RWPE1 (cell line): ENCODE measurements around the gene VKORC1.

Experiments used
- CTCF ChIA-PET: fragments of 350-600 bp; sonication (Branson Sonifier 250); formaldehyde crosslinking; extraction: SDS; loops from one replicate; lab custom pipeline; 2021; lab: Yijun Ruan, JAX
- POLR2A ChIA-PET: fragments of 400-600 bp; formaldehyde crosslinking; extraction: SDS; loops from one replicate; lab custom pipeline; 2020; ENCODE audit warnings: antibody characterized with exemption; ENCODE audit not compliant: low non-redundant PET; lab: Yijun Ruan, JAX
- DNase-seq: peaks from one replicate; pipeline ENCODE4 v3.0.0; 2012; ENCODE audit warnings: low spot score
- H3K27ac ChIP-seq: fragments of 450-650 bp; 2 replicates; pipeline ENCODE4 v1.5.1; 2017
- CTCF ChIP-seq: fragments of 450-650 bp; conservative IDR thresholded peaks from 2 replicates; pipeline ENCODE4 v1.5.1; 2017; ENCODE audit warnings: low read depth, mild to moderate bottlenecking

Gene VKORC1

GRCh38 chr16:31111881-31112466, 17.4 kb upstream of the VKORC1 start:
- DNase-seq, result no peak
- ChIA-PET POLR2A (interaction anchor here (0.6 kb wide), 1 partner anchor 24 kb away, joined by 3 read pairs; the partner anchor contains the start of gene PRSS8), CTCF (no interaction called here)
- no peak for TF ChIP-seq CTCF
- peak overlapping the region; percentile 92 for H3K27ac ChIP-seq

- TF ChIP-seq CTCF, result no peak
- DNase-seq, result no peak
- POLR2A ChIA-PET, result no interaction called here
- CTCF ChIA-PET, result interaction anchor here (0.6 kb wide), 1 partner anchor 189 kb away, joined by 4 read pairs; no protein-coding TSS in a partner anchor
- peak overlapping the region; percentile 92 for H3K27ac ChIP-seq
Observed at GRCh38 chr16:31110106-31111034, 15.8 kb upstream of the VKORC1 start.

GRCh38 chr16:31109622-31110021, 15.0 kb upstream of the VKORC1 start:
- H3K27ac ChIP-seq, result peak overlapping the region; percentile 92
- ChIA-PET POLR2A (no interaction called here), CTCF (no interaction called here)
- TF ChIP-seq CTCF, result no peak
- no peak for DNase-seq

- DNase-seq, result no peak
- CTCF ChIA-PET, result no interaction called here
- TF ChIP-seq CTCF, result no peak
- H3K27ac ChIP-seq, result peak overlapping the region; percentile 92
- POLR2A ChIA-PET, result no interaction called here
Observed at GRCh38 chr16:31108794-31109558, 14.4 kb upstream of the VKORC1 start.

GRCh38 chr16:31108035-31108793, 13.6 kb upstream of the VKORC1 start, which contains the start of gene BCKDK:
BCKDK (plus strand) TSS chr16:31108386; CDS start chr16:31109224, 838 bp downstream.
- DNase-seq, result peak; percentile 64
- H3K27ac ChIP-seq, result peak within 1 kb of the TSS; percentile 92
- TF ChIP-seq CTCF, result no peak
- POLR2A ChIA-PET, result no interaction called here
- CTCF ChIA-PET, result no interaction called here
